HEK293 (cell line): ENCODE measurements around the gene NCDN.

Experiments
- BCL11A ChIP-seq: fragments of 450-650 bp; formaldehyde crosslinking; IDR thresholded peaks from 2 replicates; pipeline ENCODE4 v1.5.1; 2016; ENCODE audit warnings: low read depth, missing biosample characterization, missing genetic modification characterization
- EGR2 ChIP-seq: fragments of 450-650 bp; formaldehyde crosslinking; IDR thresholded peaks from 2 replicates; pipeline ENCODE4 v1.5.1; 2016; ENCODE audit warnings: low read depth, missing biosample characterization, missing genetic modification characterization
- FEZF1 ChIP-seq: fragments of 450-650 bp; formaldehyde crosslinking; IDR thresholded peaks from 2 replicates; pipeline ENCODE4 v1.5.1; 2016; ENCODE audit warnings: missing biosample characterization, missing genetic modification characterization
- KLF1 ChIP-seq: fragments of 450-650 bp; formaldehyde crosslinking; IDR thresholded peaks from 2 replicates; pipeline ENCODE4 v1.5.1; 2016; ENCODE audit warnings: missing biosample characterization, missing genetic modification characterization
- KLF16 ChIP-seq: fragments of 450-650 bp; formaldehyde crosslinking; IDR thresholded peaks from 2 replicates; pipeline ENCODE4 v1.5.1; 2017; ENCODE audit warnings: missing biosample characterization, missing genetic modification characterization
- KLF9 ChIP-seq: fragments of 450-650 bp; formaldehyde crosslinking; IDR thresholded peaks from 2 replicates; pipeline ENCODE4 v1.5.1; 2016; ENCODE audit warnings: missing biosample characterization, missing genetic modification characterization, low read depth
- REPIN1 ChIP-seq: fragments of 450-650 bp; formaldehyde crosslinking; IDR thresholded peaks from 2 replicates; pipeline ENCODE4 v1.5.1; 2017; ENCODE audit warnings: missing biosample characterization, missing genetic modification characterization, low read depth
- SETDB1 ChIP-seq: IDR thresholded peaks from one replicate; pipeline ENCODE4 v1.6.1; 2017; ENCODE audit warnings: mild to moderate bottlenecking, low read length, moderate library complexity, mixed read lengths; ENCODE audit not compliant: insufficient read length
- SP3 ChIP-seq: fragments of 450-650 bp; formaldehyde crosslinking; IDR thresholded peaks from 2 replicates; pipeline ENCODE4 v1.5.1; 2016; ENCODE audit warnings: missing biosample characterization, missing genetic modification characterization
- ZBTB48 ChIP-seq: fragments of 450-650 bp; formaldehyde crosslinking; IDR thresholded peaks from 2 replicates; pipeline ENCODE4 v1.5.1; 2016; ENCODE audit warnings: missing biosample characterization, missing genetic modification characterization
- ZNF10 ChIP-seq: fragments of 450-650 bp; formaldehyde crosslinking; IDR thresholded peaks from 2 replicates; pipeline ENCODE4 v1.5.1; 2017; ENCODE audit warnings: missing biosample characterization, missing genetic modification characterization
- ZNF146 ChIP-seq: fragments of 450-650 bp; formaldehyde crosslinking; IDR thresholded peaks from 2 replicates; pipeline ENCODE4 v1.5.1; 2016; ENCODE audit warnings: missing biosample characterization, missing genetic modification characterization
- ZNF157 ChIP-seq: fragments of 450-650 bp; formaldehyde crosslinking; IDR thresholded peaks from 2 replicates; pipeline ENCODE4 v1.5.1; 2016; ENCODE audit warnings: missing biosample characterization, missing genetic modification characterization
- ZNF16 ChIP-seq: fragments of 450-650 bp; formaldehyde crosslinking; IDR thresholded peaks from 2 replicates; pipeline ENCODE4 v1.5.1; 2016; ENCODE audit warnings: low read depth, missing biosample characterization, missing genetic modification characterization
- ZNF169 ChIP-seq: fragments of 450-650 bp; formaldehyde crosslinking; IDR thresholded peaks from 2 replicates; pipeline ENCODE4 v1.5.1; 2016; ENCODE audit warnings: missing biosample characterization, missing genetic modification characterization
- ZNF223 ChIP-seq: fragments of 450-650 bp; formaldehyde crosslinking; IDR thresholded peaks from 2 replicates; pipeline ENCODE4 v1.5.1; 2016; ENCODE audit warnings: missing biosample characterization, missing genetic modification characterization
- ZNF248 ChIP-seq: fragments of 450-650 bp; formaldehyde crosslinking; IDR thresholded peaks from 2 replicates; pipeline ENCODE4 v1.5.1; 2017; ENCODE audit warnings: missing biosample characterization, missing genetic modification characterization
- ZNF292 ChIP-seq: fragments of 450-650 bp; formaldehyde crosslinking; IDR thresholded peaks from 2 replicates; pipeline ENCODE4 v1.5.1; 2016; ENCODE audit warnings: low read depth, missing biosample characterization, missing genetic modification characterization, borderline replicate concordance
- ZNF324 ChIP-seq: fragments of 450-650 bp; formaldehyde crosslinking; IDR thresholded peaks from 2 replicates; pipeline ENCODE4 v1.5.1; 2016; ENCODE audit warnings: missing biosample characterization, missing genetic modification characterization
- ZNF350 ChIP-seq: fragments of 450-650 bp; formaldehyde crosslinking; IDR thresholded peaks from 2 replicates; pipeline ENCODE4 v1.5.0; 2017; ENCODE audit warnings: missing biosample characterization, mild to moderate bottlenecking, missing genetic modification characterization
- ZNF404 ChIP-seq: fragments of 450-650 bp; formaldehyde crosslinking; IDR thresholded peaks from 2 replicates; pipeline ENCODE4 v1.5.1; 2017; ENCODE audit warnings: missing biosample characterization, missing genetic modification characterization
- ZNF423 ChIP-seq: fragments of 450-650 bp; formaldehyde crosslinking; IDR thresholded peaks from 2 replicates; pipeline ENCODE4 v1.5.1; 2016; ENCODE audit warnings: missing biosample characterization, missing genetic modification characterization
- ZNF433 ChIP-seq: fragments of 450-650 bp; formaldehyde crosslinking; IDR thresholded peaks from 2 replicates; pipeline ENCODE4 v1.5.1; 2016; ENCODE audit warnings: missing biosample characterization, missing genetic modification characterization, low read depth
- ZNF48 ChIP-seq: fragments of 450-650 bp; formaldehyde crosslinking; IDR thresholded peaks from 2 replicates; pipeline ENCODE4 v1.5.1; 2016; ENCODE audit warnings: missing biosample characterization, missing genetic modification characterization
- ZNF514 ChIP-seq: fragments of 450-650 bp; formaldehyde crosslinking; IDR thresholded peaks from 2 replicates; pipeline ENCODE4 v1.5.1; 2016; ENCODE audit warnings: missing biosample characterization, missing genetic modification characterization
- ZNF544 ChIP-seq: fragments of 450-650 bp; formaldehyde crosslinking; IDR thresholded peaks from 2 replicates; pipeline ENCODE4 v1.5.0; 2017; ENCODE audit warnings: missing biosample characterization, missing genetic modification characterization
- ZNF549 ChIP-seq: fragments of 450-650 bp; IDR thresholded peaks from 2 replicates; pipeline ENCODE4 v1.5.1; 2018; ENCODE audit warnings: missing biosample characterization, missing genetic modification characterization, mild to moderate bottlenecking, inconsistent platforms, moderate library complexity
- ZNF639 ChIP-seq: fragments of 450-650 bp; formaldehyde crosslinking; IDR thresholded peaks from 2 replicates; pipeline ENCODE4 v1.5.1; 2016; ENCODE audit warnings: missing biosample characterization, missing genetic modification characterization
- ZNF654 ChIP-seq: fragments of 450-650 bp; formaldehyde crosslinking; IDR thresholded peaks from 2 replicates; pipeline ENCODE4 v1.5.1; 2016; ENCODE audit warnings: low read depth, missing biosample characterization, missing genetic modification characterization
- ZNF677 ChIP-seq: fragments of 450-650 bp; IDR thresholded peaks from 2 replicates; pipeline ENCODE4 v1.5.0; 2018; ENCODE audit warnings: missing biosample characterization, mild to moderate bottlenecking, missing genetic modification characterization, moderate library complexity
- ZNF701 ChIP-seq: fragments of 450-650 bp; formaldehyde crosslinking; IDR thresholded peaks from 2 replicates; pipeline ENCODE4 v1.5.1; 2016; ENCODE audit warnings: missing biosample characterization, missing genetic modification characterization
- ZNF776 ChIP-seq: fragments of 450-650 bp; formaldehyde crosslinking; IDR thresholded peaks from 2 replicates; pipeline ENCODE4 v1.5.0; 2017; ENCODE audit warnings: missing biosample characterization, missing genetic modification characterization, borderline replicate concordance
- ZNF777 ChIP-seq: fragments of 450-650 bp; formaldehyde crosslinking; IDR thresholded peaks from 2 replicates; pipeline ENCODE4 v1.5.1; 2017; ENCODE audit warnings: missing biosample characterization, missing genetic modification characterization, borderline replicate concordance
- ZNF843 ChIP-seq: fragments of 450-650 bp; formaldehyde crosslinking; IDR thresholded peaks from 2 replicates; pipeline ENCODE4 v1.5.1; 2016; ENCODE audit warnings: missing biosample characterization, missing genetic modification characterization
- TF ChIP-seq, protein P1 (sequence below): fragments of 450-650 bp; formaldehyde crosslinking; IDR thresholded peaks from 2 replicates; pipeline ENCODE4 v1.5.1; 2016; ENCODE audit warnings: missing biosample characterization, missing genetic modification characterization
- TF ChIP-seq, protein P2 (sequence below): fragments of 450-650 bp; formaldehyde crosslinking; IDR thresholded peaks from 2 replicates; pipeline ENCODE4 v1.5.1; 2017; ENCODE audit warnings: missing biosample characterization, missing genetic modification characterization
- TF ChIP-seq, protein P3 (sequence below): fragments of 450-650 bp; formaldehyde crosslinking; IDR thresholded peaks from 2 replicates; pipeline ENCODE4 v1.5.1; 2016; ENCODE audit warnings: missing biosample characterization, missing genetic modification characterization

NCDN gene

DNA sequence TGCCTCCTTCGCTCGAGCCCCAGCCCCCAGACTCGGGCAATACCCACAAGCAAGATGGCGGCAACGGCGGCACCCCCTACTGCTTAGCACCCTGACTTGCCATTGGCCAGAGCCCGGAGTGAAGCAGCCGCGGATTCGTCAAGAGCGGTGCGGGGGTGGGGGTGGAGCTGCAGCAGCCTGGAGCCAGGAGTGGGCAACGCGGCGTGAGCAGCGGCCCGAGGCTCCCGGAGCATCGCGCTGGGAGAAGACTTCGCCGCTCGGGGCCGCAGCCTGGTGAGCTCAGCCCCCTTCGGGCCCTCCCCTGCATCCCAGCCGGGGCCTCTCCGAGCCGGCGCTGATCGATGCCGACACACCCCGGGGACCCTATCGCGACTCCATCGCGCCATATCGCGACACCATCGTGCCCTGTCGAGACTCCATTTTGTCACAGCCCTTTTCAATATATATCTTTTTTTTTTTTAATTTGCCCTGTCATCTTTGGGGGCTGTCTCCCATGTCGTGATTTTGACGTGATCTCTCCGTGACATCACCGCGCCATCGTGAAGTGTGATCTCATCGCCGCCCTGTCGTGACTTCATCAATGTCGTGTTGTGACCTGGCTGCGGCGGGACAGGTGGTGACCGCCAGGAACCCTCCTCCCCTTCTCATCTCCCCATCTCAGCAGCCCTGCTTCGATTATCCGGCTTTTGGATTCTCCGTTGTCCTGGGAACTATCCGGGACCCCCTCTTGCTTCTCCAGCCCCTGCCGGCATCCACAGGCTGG lies at the start of gene NCDN (continued):
- TF ChIP-seq ZNF146 (tag by site-specific recombination) (no peak), BCL11A (tag by site-specific recombination) (0 out of 2 replicates have a peak, but pooled peaks have one; percentile 49), ZNF157 (no peak), ZNF843 (tag by site-specific recombination) (peak; percentile 51), ZNF544 (tag by site-specific recombination) (no peak), KLF1 (tag by site-specific recombination) (peak; percentile 66; the same call in 1 of the 2 replicates), ZNF248 (tag by site-specific recombination) (no peak), ZNF350 (tag by site-specific recombination) (no peak), EGR2 (peak; percentile 95), ZNF48 (tag by site-specific recombination) (no peak), FEZF1 (tag by site-specific recombination) (peak; percentile 68), ZNF677 (tag by site-specific recombination) (no peak), ZBTB48 (tag by site-specific recombination) (peak; percentile 16; the same call in 1 of the 2 replicates), ZNF223 (peak; percentile 77; the same call in 1 of the 2 replicates), ZNF324 (tag by site-specific recombination) (peak; percentile 92), ZNF514 (tag by site-specific recombination) (no peak), ZNF16 (tag by site-specific recombination) (no peak), ZNF10 (tag by site-specific recombination) (no peak), SP3 (tag by site-specific recombination) (peak; percentile 99), REPIN1 (peak; percentile 76; the same call in 1 of the 2 replicates), ZNF777 (no peak), ZNF701 (tag by site-specific recombination) (no peak), ZNF169 (tag by site-specific recombination) (no peak), ZNF423 (tag by site-specific recombination) (peak; percentile 64; the same call in 1 of the 2 replicates), KLF16 (tag by site-specific recombination) (peak; percentile 97), ZNF433 (tag by site-specific recombination) (no peak), ZNF292 (tag by site-specific recombination) (no peak), KLF9 (tag by site-specific recombination) (peak; percentile 91), SETDB1 (no peak), ZNF639 (tag by site-specific recombination) (peak; percentile 77), ZNF549 (tag by site-specific recombination) (no peak), ZNF776 (tag by site-specific recombination) (no peak), ZNF404 (no peak), ZNF654 (tag by site-specific recombination) (no peak)
- TF ChIP-seq, protein P1, sequence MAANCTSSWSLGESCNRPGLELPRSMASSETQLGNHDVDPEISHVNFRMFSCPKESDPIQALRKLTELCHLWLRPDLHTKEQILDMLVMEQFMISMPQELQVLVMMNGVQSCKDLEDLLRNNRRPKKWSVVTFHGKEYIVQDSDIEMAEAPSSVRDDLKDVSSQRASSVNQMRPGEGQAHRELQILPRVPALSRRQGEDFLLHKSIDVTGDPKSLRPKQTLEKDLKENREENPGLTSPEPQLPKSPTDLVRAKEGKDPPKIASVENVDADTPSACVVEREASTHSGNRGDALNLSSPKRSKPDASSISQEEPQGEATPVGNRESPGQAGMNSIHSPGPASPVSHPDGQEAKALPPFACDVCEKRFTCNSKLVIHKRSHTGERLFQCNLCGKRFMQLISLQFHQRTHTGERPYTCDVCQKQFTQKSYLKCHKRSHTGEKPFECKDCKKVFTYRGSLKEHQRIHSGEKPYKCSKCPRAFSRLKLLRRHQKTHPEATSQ (tag by site-specific recombination): 0 out of 2 replicates have a peak, but pooled peaks have one; percentile 37
- TF ChIP-seq, protein P2, sequence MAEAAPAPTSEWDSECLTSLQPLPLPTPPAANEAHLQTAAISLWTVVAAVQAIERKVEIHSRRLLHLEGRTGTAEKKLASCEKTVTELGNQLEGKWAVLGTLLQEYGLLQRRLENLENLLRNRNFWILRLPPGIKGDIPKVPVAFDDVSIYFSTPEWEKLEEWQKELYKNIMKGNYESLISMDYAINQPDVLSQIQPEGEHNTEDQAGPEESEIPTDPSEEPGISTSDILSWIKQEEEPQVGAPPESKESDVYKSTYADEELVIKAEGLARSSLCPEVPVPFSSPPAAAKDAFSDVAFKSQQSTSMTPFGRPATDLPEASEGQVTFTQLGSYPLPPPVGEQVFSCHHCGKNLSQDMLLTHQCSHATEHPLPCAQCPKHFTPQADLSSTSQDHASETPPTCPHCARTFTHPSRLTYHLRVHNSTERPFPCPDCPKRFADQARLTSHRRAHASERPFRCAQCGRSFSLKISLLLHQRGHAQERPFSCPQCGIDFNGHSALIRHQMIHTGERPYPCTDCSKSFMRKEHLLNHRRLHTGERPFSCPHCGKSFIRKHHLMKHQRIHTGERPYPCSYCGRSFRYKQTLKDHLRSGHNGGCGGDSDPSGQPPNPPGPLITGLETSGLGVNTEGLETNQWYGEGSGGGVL (tag by site-specific recombination): no peak
- TF ChIP-seq, protein P3, sequence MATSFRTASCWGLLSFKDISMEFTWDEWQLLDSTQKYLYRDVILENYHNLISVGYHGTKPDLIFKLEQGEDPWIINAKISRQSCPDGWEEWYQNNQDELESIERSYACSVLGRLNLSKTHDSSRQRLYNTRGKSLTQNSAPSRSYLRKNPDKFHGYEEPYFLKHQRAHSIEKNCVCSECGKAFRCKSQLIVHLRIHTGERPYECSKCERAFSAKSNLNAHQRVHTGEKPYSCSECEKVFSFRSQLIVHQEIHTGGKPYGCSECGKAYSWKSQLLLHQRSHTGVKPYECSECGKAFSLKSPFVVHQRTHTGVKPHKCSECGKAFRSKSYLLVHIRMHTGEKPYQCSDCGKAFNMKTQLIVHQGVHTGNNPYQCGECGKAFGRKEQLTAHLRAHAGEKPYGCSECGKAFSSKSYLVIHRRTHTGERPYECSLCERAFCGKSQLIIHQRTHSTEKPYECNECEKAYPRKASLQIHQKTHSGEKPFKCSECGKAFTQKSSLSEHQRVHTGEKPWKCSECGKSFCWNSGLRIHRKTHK (tag by site-specific recombination): no peak
